Brain microvascular endothelial cell (primary cell): ENCODE measurements around the gene DMAC2.
"Not testable (repeated sequence)": the region's sequence is repeated elsewhere in the genome, so short reads cannot be mapped to it uniquely, and the experiment has no call there.

Source experiments
- DNase-seq: peaks from one replicate; pipeline ENCODE4 v3.0.0-alpha.2; 2020
- H3K27ac ChIP-seq: fragments of 250-450 bp; sonication (Bioruptor Pico); 2 replicates; pipeline ENCODE4 v1.5.1; 2020; ENCODE audit warnings: mild to moderate bottlenecking, moderate library complexity
- H3K27me3 ChIP-seq: fragments of 250-450 bp; sonication (Bioruptor Pico); replicated peaks from 2 replicates; pipeline ENCODE4 v1.5.1; 2020; ENCODE audit warnings: mild to moderate bottlenecking
- H3K36me3 ChIP-seq: fragments of 250-450 bp; sonication (Bioruptor Pico); replicated peaks from 2 replicates; pipeline ENCODE4 v1.5.1; 2020; ENCODE audit warnings: mild to moderate bottlenecking
- H3K4me3 ChIP-seq: 2 replicates; pipeline ENCODE4 v1.5.1; 2011; ENCODE audit warnings: low read depth, mild to moderate bottlenecking, control low read depth, low read length, moderate library complexity
- in situ Hi-C: cut with HindIII; loops from 2 replicates; pipeline ENCODE4 v1.10.0; 2017; ENCODE audit warnings: low sequenced_read_pairs, low pct_ligation_motif_present
- TF ChIP-seq, protein P1 (sequence below): IDR thresholded peaks from 2 replicates; pipeline ENCODE4 v1.5.1; 2011; ENCODE audit warnings: low read depth, mild to moderate bottlenecking, moderate library complexity, low read length, control low read depth, inconsistent platforms; ENCODE audit errors: missing control alignments

DMAC2 gene

DNA sequence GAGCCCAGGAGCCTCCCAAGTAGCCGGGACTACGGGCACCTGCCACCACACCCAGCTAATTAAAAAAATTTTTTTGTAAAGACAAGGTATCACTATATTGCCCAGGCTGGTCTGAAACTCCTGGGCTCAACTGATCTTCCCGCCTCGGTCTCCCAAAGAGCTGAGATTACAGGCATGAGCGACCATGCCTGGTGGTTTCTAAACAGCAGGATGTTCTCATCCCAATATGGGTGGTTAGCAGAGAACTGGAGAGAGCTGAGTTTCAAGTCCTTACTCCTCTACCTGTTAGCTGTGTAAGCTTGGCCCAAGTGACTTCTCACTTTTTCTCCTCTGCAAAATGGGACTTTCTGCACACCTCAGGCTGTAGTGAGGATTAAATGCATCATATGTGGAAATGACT lies 55.4 kb downstream of the DMAC2 start:
- H3K36me3 ChIP-seq, result peaks cover 7% of the 10 kb centered on the region
- in situ Hi-C loops, result no loop called here

DNA sequence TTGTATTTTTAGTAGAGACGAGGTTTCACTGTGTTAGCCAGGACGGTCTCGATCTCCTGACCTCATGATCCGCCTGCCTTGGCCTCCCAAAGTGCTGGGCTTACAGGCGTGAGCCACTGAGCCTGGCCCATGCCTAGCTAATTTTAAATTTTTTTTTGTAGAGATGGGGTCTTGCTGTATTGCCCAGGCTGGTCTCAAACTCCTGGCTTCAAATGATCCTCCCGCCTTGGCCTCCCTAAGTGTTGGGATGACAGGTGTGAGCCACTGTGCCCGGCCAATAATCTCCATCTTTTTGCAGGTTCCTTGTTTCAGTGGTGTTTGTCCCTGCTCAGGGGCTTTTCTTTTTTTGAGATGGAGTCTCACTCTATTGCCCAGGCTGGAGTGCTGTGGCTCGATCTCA lies 58.2 kb downstream of the DMAC2 start:
- H3K27ac ChIP-seq, H3K4me3 ChIP-seq, H3K27me3 ChIP-seq, in situ Hi-C loops, DNase-seq, H3K36me3 ChIP-seq: not testable (repeated sequence)

More for the DNA sequence above, 55.4 kb downstream of the DMAC2 start:
- no peaks in the 10 kb centered on the region for H3K27me3 ChIP-seq
- TF ChIP-seq, protein P1, sequence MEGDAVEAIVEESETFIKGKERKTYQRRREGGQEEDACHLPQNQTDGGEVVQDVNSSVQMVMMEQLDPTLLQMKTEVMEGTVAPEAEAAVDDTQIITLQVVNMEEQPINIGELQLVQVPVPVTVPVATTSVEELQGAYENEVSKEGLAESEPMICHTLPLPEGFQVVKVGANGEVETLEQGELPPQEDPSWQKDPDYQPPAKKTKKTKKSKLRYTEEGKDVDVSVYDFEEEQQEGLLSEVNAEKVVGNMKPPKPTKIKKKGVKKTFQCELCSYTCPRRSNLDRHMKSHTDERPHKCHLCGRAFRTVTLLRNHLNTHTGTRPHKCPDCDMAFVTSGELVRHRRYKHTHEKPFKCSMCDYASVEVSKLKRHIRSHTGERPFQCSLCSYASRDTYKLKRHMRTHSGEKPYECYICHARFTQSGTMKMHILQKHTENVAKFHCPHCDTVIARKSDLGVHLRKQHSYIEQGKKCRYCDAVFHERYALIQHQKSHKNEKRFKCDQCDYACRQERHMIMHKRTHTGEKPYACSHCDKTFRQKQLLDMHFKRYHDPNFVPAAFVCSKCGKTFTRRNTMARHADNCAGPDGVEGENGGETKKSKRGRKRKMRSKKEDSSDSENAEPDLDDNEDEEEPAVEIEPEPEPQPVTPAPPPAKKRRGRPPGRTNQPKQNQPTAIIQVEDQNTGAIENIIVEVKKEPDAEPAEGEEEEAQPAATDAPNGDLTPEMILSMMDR, result no peak
- DNase-seq, result no peak
- no peak overlapping the region for H3K27ac ChIP-seq
- H3K4me3 ChIP-seq, result no peak overlapping the region
